K562 (cell line): ENCODE data around the gene NDST1. TPM values are rescaled to one million over a fixed set of nuclear protein-coding genes. Genes with fewer than 3 reads are reported as not detected.
A peak's percentile ranks its signal among the peaks of the same experiment; 100 is the strongest.

Experiments
- ATAC-seq: fragments of 200-7000 bp; cut with Tn5 transposase; 3 replicates; pipeline ENCODE4 v1.9.1; 2020; ENCODE audit warnings: moderate library complexity
- BruUV-seq: library from RNA; stranded (reverse); fragments of 400-500 nt; replicated peaks from 2 replicates; lab custom pipeline; 2021; lab: Mats Ljungman, UMichigan
- CTCF ChIA-PET: fragments of 300-600 bp; formaldehyde crosslinking; extraction: SDS; loops from one replicate; lab custom pipeline; 2021; ENCODE audit warnings: low intra/inter-chr PET ratio; lab: Yijun Ruan, JAX
- POLR2A ChIA-PET: fragments of 300-600, 350-650 bp; sonication (Branson Sonifier 250); formaldehyde crosslinking; extraction: SDS; loops from one replicate; lab custom pipeline; 2021; ENCODE audit warnings: antibody characterized with exemption, inconsistent platforms; lab: Yijun Ruan, JAX
- DNase-seq, 4 experiments: peaks; one replicate each; pipeline versions ENCODE4 v3.0.0 to v3.0.0-alpha.2; 2011 to 2018; ENCODE audit warnings: low spot score in 3 of 4, mixed read lengths in 3 of 4; ENCODE audit errors: extremely low read depth in 1 of 4
- FAIRE-seq: peaks from 2 replicates; lab custom pipeline; 2011; peaks lifted over from hg19 to GRCh38; lab: Jason Lieb, UNC
- H2AFZ ChIP-seq: 2 replicates; pipeline ENCODE4 v1.6.0; 2011; ENCODE audit warnings: low read depth, low read length, control low read depth, inconsistent platforms
- H3K27ac ChIP-seq: fragments of 200-600 bp; 3 replicates; pipeline ENCODE4 v1.8.0; 2011; ENCODE audit warnings: low read depth, mild to moderate bottlenecking, control low read depth, inconsistent platforms, low read length, moderate library complexity, mixed read lengths; ENCODE audit errors: extremely low read depth
- H3K27me3 ChIP-seq, 2 experiments: fragments of 300-600 bp in 1 of 2; 2 replicates in 1 of 2; 3 replicates in 1 of 2; pipeline versions ENCODE4 v1.6.0 to v1.8.0; 2011; ENCODE audit warnings: inconsistent platforms in 2 of 2, low read length in 2 of 2, mild to moderate bottlenecking in 1 of 2, mixed read lengths in 1 of 2, moderate library complexity in 1 of 2; ENCODE audit not compliant: control insufficient read depth in 2 of 2, insufficient read depth in 2 of 2
- H3K36me3 ChIP-seq: fragments of 300-600 bp; 3 replicates; pipeline ENCODE4 v1.8.0; 2011; ENCODE audit warnings: mild to moderate bottlenecking, low read length, inconsistent platforms; ENCODE audit not compliant: control insufficient read depth, insufficient read depth
- H3K4me1 ChIP-seq, 2 experiments: fragments of 200-600 bp in 1 of 2; replicated peaks in 1 of 2; 2 replicates in 1 of 2; 3 replicates in 1 of 2; pipeline versions ENCODE4 v1.5.1 to v1.8.0; 2011; ENCODE audit warnings: inconsistent platforms in 2 of 2, low read length in 2 of 2, mild to moderate bottlenecking in 1 of 2, mixed read lengths in 1 of 2, moderate library complexity in 1 of 2; ENCODE audit not compliant: control insufficient read depth in 2 of 2, insufficient read depth in 2 of 2
- H3K4me2 ChIP-seq: 2 replicates; pipeline ENCODE4 v1.6.1; 2011; ENCODE audit warnings: low read length, control low read depth, inconsistent platforms, mixed read lengths; ENCODE audit not compliant: insufficient read depth
- H3K4me3 ChIP-seq: fragments of 200-600 bp; sonication (generic), shearing (Covaris generic); 2 replicates; pipeline ENCODE4 v1.5.1; 2016; ENCODE audit warnings: control low read depth, inconsistent platforms
- H3K79me2 ChIP-seq: fragments of 200-600 bp; 3 replicates; pipeline ENCODE4 v1.8.0; 2011; ENCODE audit warnings: low read length, inconsistent platforms; ENCODE audit not compliant: control insufficient read depth, insufficient read depth
- H3K9ac ChIP-seq, 2 experiments: 2 replicates each; pipeline versions ENCODE4 v1.6.0 to v1.6.1; 2011; ENCODE audit warnings: low read depth in 2 of 2, low read length in 2 of 2, control low read depth in 1 of 2, inconsistent platforms in 1 of 2, mild to moderate bottlenecking in 1 of 2, mixed read lengths in 1 of 2; ENCODE audit not compliant: insufficient read depth in 1 of 2
- H3K9me1 ChIP-seq: one replicate; pipeline ENCODE4 v1.6.0; 2011; ENCODE audit warnings: inconsistent platforms, mild to moderate bottlenecking, low read length, moderate library complexity; ENCODE audit not compliant: control insufficient read depth, insufficient read depth
- H3K9me3 ChIP-seq: replicated peaks from 2 replicates; pipeline ENCODE4 v1.5.1; 2011; ENCODE audit warnings: low read depth, low read length, inconsistent platforms; ENCODE audit not compliant: control insufficient read depth, insufficient read depth
- H4K20me1 ChIP-seq: replicated peaks from 2 replicates; pipeline ENCODE4 v1.6.1; 2011; ENCODE audit warnings: low read length, inconsistent platforms, mixed read lengths; ENCODE audit not compliant: control insufficient read depth, insufficient read depth
- ELF4 ChIP-seq: fragments of 450-650 bp; formaldehyde crosslinking; IDR thresholded peaks from 2 replicates; pipeline ENCODE4 v1.4.0; 2022; ENCODE audit warnings: missing genetic modification characterization
- RBBP5 ChIP-seq: fragments of 200-600 bp; sonication (generic); IDR thresholded peaks from 2 replicates; pipeline ENCODE4 v1.6.1; 2012; ENCODE audit warnings: borderline replicate concordance, mild to moderate bottlenecking, low read length, control low read depth, inconsistent platforms; ENCODE audit not compliant: insufficient read depth, poor library complexity, severe bottlenecking
- WGBS: fragments of 100-300 bp; shearing (Covaris generic); methylation state at CpG from one replicate; pipeline ENCODE4 v1.1.6; 2016; ENCODE audit warnings: low coverage, mixed read lengths; ENCODE audit not compliant: insufficient coverage; ENCODE audit errors: missing lambda C conversion rate; 5-methylcytosine and 5-hydroxymethylcytosine counted together
- in situ Hi-C: fragments of 300-500 bp; cut with MboI; formaldehyde crosslinking; loops from 4 replicates; pipeline ENCODE4 v1.15.0; 2018; ENCODE audit warnings: inconsistent platforms, mixed read lengths
- intact Hi-C: fragments of 100-400 bp; cut with micrococcal nuclease; formaldehyde crosslinking; loops from 2 replicates; pipeline ENCODE4 v1.14.2; 2022
- polyA plus RNA-seq, 8 experiments: library from polyadenylated mRNA; depleted of rRNA in 4 of 8; stranded (reverse) in 5 of 8; unstranded in 3 of 8; fragments of >200 nt; fragmentation: Nextera tagmentation in 2 of 8; fragmentation: Illumina TruSeq in 1 of 8; extraction: Ambion mirVana in 2 of 8; extraction: Trizol in 1 of 8; gene quantifications; 2 replicates each; pipeline versions ENCODE4 v1.2.1 to v1.2.3, GENCODE V29; 2011 to 2014; ENCODE audit warnings: inconsistent platforms in 1 of 8, missing spikeins in 1 of 8
- total RNA-seq, 7 experiments: library from RNA; depleted of rRNA in 6 of 7; stranded (reverse); fragments of >200 nt in 6 of 7; fragmentation: Illumina TruSeq in 2 of 7; extraction: Trizol in 2 of 7; gene quantifications; 2 replicates each; pipeline versions ENCODE4 v1.2.1 to v1.2.3, GENCODE V29; 2011 to 2021; ENCODE audit warnings: low replicate concordance in 1 of 7
- TF ChIP-seq, protein P1 (sequence below): fragments of 250-450 bp; sonication (Bioruptor Pico); IDR thresholded peaks from 2 replicates; pipeline ENCODE4 v1.4.0; 2020; ENCODE audit warnings: mild to moderate bottlenecking, moderate library complexity, borderline replicate concordance
- TF ChIP-seq, protein P2 (sequence below): fragments of 200-400 bp; formaldehyde crosslinking; IDR thresholded peaks from 2 replicates; pipeline ENCODE4 v1.6.1; 2017; ENCODE audit warnings: mild to moderate bottlenecking, low read depth, low read length, moderate library complexity
- TF ChIP-seq, protein P3 (sequence below): fragments of 450-650 bp; IDR thresholded peaks from 2 replicates; pipeline ENCODE4 v1.6.1; 2016; ENCODE audit warnings: borderline replicate concordance

The NDST1 gene
- total and polyA plus RNA-seq, 9 of the 15 experiments (the other 6 are each of a cell fraction or from before 2014, with no cell fraction given) = 0.38 to 47.9 (median 9.9) TPM

DNA sequence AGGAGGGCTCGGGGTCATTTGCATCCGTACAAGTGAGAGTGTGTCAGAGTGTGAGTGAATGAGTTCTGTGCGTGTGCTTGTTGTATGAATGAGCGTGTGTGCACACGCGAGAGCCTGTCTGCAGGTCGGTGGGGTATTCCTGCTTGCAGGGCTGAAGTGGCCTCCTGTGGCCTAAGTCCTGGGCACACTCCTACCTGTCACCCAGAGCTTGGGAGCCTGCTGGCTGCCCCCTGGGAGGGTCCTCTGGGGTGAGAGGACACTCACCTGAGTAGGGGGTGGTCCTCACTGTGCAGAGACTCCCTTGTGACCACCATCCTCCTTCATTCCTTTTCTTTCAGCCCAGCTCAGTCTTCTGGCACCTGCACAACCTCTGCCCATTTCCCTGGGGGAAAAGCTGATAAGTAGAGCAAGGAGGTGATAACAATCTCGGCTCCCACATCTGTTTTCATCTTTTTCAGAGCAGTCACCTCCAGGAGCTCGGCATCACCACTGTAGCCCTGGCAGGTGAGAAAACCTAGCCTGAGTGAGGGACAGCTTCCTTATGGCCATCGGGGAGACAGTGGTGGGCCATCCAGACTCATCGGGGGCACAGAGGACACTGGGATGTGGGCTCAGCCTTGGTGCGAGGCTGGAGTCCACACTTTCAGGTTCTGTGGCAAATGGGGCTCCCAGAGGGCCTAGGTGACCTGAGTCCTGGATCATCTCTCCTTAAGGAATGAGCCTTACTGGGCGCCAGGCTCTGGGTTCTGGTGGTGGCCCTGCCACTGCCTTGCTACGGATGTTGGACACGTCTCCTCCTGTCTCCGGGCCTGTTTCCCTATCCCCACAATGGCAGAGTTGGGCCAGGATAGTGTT, 93.8 kb downstream of the NDST1 start (continued):
- TF ChIP-seq RBBP5 = no peak
- TF ChIP-seq, protein P1, sequence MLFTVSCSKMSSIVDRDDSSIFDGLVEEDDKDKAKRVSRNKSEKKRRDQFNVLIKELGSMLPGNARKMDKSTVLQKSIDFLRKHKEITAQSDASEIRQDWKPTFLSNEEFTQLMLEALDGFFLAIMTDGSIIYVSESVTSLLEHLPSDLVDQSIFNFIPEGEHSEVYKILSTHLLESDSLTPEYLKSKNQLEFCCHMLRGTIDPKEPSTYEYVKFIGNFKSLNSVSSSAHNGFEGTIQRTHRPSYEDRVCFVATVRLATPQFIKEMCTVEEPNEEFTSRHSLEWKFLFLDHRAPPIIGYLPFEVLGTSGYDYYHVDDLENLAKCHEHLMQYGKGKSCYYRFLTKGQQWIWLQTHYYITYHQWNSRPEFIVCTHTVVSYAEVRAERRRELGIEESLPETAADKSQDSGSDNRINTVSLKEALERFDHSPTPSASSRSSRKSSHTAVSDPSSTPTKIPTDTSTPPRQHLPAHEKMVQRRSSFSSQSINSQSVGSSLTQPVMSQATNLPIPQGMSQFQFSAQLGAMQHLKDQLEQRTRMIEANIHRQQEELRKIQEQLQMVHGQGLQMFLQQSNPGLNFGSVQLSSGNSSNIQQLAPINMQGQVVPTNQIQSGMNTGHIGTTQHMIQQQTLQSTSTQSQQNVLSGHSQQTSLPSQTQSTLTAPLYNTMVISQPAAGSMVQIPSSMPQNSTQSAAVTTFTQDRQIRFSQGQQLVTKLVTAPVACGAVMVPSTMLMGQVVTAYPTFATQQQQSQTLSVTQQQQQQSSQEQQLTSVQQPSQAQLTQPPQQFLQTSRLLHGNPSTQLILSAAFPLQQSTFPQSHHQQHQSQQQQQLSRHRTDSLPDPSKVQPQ (CRISPR knock-in tag) = no peak

DNA sequence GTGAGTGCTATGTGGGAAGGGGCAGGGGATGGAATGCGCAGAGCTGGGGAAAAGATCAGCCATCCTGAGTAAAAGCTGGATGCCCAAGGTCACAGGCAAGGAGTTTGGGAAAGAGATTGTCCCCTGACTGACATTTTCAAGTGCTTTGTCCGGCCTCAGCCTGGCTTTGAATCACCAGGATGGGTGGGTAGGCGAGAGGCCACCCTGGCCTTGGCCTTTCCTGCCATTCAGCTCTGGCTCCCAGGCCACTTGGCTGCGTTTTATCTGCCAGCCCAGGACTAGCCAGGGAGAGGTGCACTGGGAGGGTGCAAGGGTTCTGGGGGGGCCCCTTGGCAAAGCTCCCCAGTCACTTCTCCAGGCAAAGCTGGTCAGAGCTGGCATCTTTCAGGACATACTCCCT, 95.1 kb downstream of the NDST1 start:
- no peak for FAIRE-seq
- Histone ChIP-seq H3K4me3 (no peak overlapping the region), H4K20me1 (peaks cover 5% of the 10 kb centered on the region; the same call in 1 of the 2 replicates), H3K9me3 (no peaks in the 10 kb centered on the region), H3K79me2 (no peaks in the 10 kb centered on the region), H3K9ac (no peak overlapping the region), H3K9me1 (no peaks in the 10 kb centered on the region), H3K4me2 (no peak overlapping the region), H2AFZ (no peak overlapping the region), H3K4me1 (no peaks in the 10 kb centered on the region)
- BruUV-seq = no TSS peak
- CTCF ChIA-PET = no interaction called here
- intact Hi-C loops = no loop called here
- in situ Hi-C loops = no loop called here
- WGBS = 5% methylated on average over 4 of the region's 4 CpGs
- TF ChIP-seq, protein P2, sequence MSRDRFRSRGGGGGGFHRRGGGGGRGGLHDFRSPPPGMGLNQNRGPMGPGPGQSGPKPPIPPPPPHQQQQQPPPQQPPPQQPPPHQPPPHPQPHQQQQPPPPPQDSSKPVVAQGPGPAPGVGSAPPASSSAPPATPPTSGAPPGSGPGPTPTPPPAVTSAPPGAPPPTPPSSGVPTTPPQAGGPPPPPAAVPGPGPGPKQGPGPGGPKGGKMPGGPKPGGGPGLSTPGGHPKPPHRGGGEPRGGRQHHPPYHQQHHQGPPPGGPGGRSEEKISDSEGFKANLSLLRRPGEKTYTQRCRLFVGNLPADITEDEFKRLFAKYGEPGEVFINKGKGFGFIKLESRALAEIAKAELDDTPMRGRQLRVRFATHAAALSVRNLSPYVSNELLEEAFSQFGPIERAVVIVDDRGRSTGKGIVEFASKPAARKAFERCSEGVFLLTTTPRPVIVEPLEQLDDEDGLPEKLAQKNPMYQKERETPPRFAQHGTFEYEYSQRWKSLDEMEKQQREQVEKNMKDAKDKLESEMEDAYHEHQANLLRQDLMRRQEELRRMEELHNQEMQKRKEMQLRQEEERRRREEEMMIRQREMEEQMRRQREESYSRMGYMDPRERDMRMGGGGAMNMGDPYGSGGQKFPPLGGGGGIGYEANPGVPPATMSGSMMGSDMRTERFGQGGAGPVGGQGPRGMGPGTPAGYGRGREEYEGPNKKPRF = no peak
- TF ChIP-seq, protein P3, sequence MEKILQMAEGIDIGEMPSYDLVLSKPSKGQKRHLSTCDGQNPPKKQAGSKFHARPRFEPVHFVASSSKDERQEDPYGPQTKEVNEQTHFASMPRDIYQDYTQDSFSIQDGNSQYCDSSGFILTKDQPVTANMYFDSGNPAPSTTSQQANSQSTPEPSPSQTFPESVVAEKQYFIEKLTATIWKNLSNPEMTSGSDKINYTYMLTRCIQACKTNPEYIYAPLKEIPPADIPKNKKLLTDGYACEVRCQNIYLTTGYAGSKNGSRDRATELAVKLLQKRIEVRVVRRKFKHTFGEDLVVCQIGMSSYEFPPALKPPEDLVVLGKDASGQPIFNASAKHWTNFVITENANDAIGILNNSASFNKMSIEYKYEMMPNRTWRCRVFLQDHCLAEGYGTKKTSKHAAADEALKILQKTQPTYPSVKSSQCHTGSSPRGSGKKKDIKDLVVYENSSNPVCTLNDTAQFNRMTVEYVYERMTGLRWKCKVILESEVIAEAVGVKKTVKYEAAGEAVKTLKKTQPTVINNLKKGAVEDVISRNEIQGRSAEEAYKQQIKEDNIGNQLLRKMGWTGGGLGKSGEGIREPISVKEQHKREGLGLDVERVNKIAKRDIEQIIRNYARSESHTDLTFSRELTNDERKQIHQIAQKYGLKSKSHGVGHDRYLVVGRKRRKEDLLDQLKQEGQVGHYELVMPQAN = no peak
- 0 out of 2 replicates have a peak, but pooled peaks have one; percentile 20 for TF ChIP-seq ELF4 (CRISPR knock-in tag)
- TF ChIP-seq, all 486 proteins: peak for 1
- no peak for ATAC-seq
- POLR2A ChIA-PET = interaction anchor here (1.1 kb wide), 1 partner anchor 11 kb away, joined by 3 read pairs; no protein-coding TSS in a partner anchor
- Histone ChIP-seq H3K27ac (no peak overlapping the region), H3K36me3 (no peaks in the 10 kb centered on the region), H3K27me3 (peaks cover 37 to 80% of the 10 kb centered on the region in 2 experiments)
- DNase-seq = no peak
